Caco-2 (cell line): ENCODE measurements around the gene TCF7L2. TPM values are rescaled to one million over a fixed set of nuclear protein-coding genes. Genes with fewer than 3 reads are reported as not detected.

ENCODE experiments used
- BruUV-seq: library from RNA; stranded (reverse); fragments of 400-500 nt; replicated peaks from 2 replicates; lab custom pipeline; 2021; lab: Mats Ljungman, UMichigan
- CTCF ChIA-PET: fragments of 300-600 bp; sonication (Branson Sonifier 250); formaldehyde crosslinking; loops from one replicate; lab custom pipeline; 2022; ENCODE audit warnings: antibody characterized with exemption; lab: Charles Lee
- POLR2A ChIA-PET: fragments of 300-600 bp; sonication (Branson Sonifier 250); formaldehyde crosslinking; loops from one replicate; lab custom pipeline; 2022; ENCODE audit warnings: antibody characterized with exemption; lab: Charles Lee
- DNase-seq, 2 experiments: peaks; one replicate each; pipeline versions ENCODE4 v3.0.0 to v3.0.0-alpha.2; 2020 to 2022
- H3K27me3 ChIP-seq: replicated peaks from 2 replicates; pipeline ENCODE4 v1.6.0; 2011; ENCODE audit warnings: low read length; ENCODE audit not compliant: control insufficient read depth, insufficient read depth
- H3K36me3 ChIP-seq: 2 replicates; pipeline ENCODE4 v1.5.1; 2011; ENCODE audit warnings: low read length; ENCODE audit not compliant: control insufficient read depth, insufficient read depth
- H3K4me1 ChIP-seq: fragments of 250-450 bp; sonication (Bioruptor Pico); 2 replicates; pipeline ENCODE4 v1.5.1; 2020; ENCODE audit warnings: mild to moderate bottlenecking
- H3K4me3 ChIP-seq: 2 replicates; pipeline ENCODE4 v1.5.1; 2011; ENCODE audit warnings: low read depth, mild to moderate bottlenecking, control low read depth, low read length
- H3K9me3 ChIP-seq: fragments of 250-450 bp; sonication (Bioruptor Pico); 2 replicates; pipeline ENCODE4 v1.5.1; 2020; ENCODE audit warnings: mild to moderate bottlenecking, moderate library complexity
- H3K27ac Mint-ChIP-seq: one replicate; pipeline ENCODE4 v1.8.0; 2022; ENCODE audit warnings: mixed read lengths; ENCODE audit not compliant: unreplicated experiment
- H3K27me3 Mint-ChIP-seq: one replicate; pipeline ENCODE4 v1.8.0; 2022; ENCODE audit warnings: mixed read lengths; ENCODE audit not compliant: insufficient read depth, unreplicated experiment
- H3K36me3 Mint-ChIP-seq: one replicate; pipeline ENCODE4 v1.8.0; 2022; ENCODE audit warnings: mild to moderate bottlenecking, mixed read lengths; ENCODE audit not compliant: insufficient read depth, unreplicated experiment
- H3K4me1 Mint-ChIP-seq: one replicate; pipeline ENCODE4 v1.8.0; 2022; ENCODE audit warnings: low read depth, mixed read lengths; ENCODE audit not compliant: unreplicated experiment
- H3K4me3 Mint-ChIP-seq: one replicate; pipeline ENCODE4 v1.8.0; 2022; ENCODE audit warnings: mild to moderate bottlenecking, moderate library complexity, mixed read lengths; ENCODE audit not compliant: unreplicated experiment
- H3K9me3 Mint-ChIP-seq: one replicate; pipeline ENCODE4 v1.8.0; 2022; ENCODE audit warnings: mixed read lengths; ENCODE audit not compliant: unreplicated experiment
- intact Hi-C: fragments of 100-400 bp; cut with micrococcal nuclease; formaldehyde crosslinking; loops from one replicate; pipeline ENCODE4 v1.10.0; 2022; ENCODE audit not compliant: unreplicated experiment
- total RNA-seq: library from RNA; stranded (reverse); gene quantifications from 2 replicates; pipeline ENCODE4 v1.2.3, GENCODE V29; 2022
- TF ChIP-seq, protein P1 (sequence below), 2 experiments: fragments of 200-600 bp in 1 of 2; IDR thresholded peaks; 1 replicate in 1 of 2; 2 replicates in 1 of 2; pipeline versions ENCODE4 v1.5.1 to v1.8.0; 2011 to 2022; ENCODE audit warnings: antibody characterized with exemption in 1 of 2, control low read depth in 1 of 2, inconsistent platforms in 1 of 2, low read depth in 1 of 2, low read length in 1 of 2, mild to moderate bottlenecking in 1 of 2, moderate library complexity in 1 of 2; ENCODE audit not compliant: insufficient read depth in 1 of 2, severe bottlenecking in 1 of 2, unreplicated experiment in 1 of 2

Gene TCF7L2
- total RNA-seq, 1 experiment from 2014 or later, result 45.4 TPM

DNA sequence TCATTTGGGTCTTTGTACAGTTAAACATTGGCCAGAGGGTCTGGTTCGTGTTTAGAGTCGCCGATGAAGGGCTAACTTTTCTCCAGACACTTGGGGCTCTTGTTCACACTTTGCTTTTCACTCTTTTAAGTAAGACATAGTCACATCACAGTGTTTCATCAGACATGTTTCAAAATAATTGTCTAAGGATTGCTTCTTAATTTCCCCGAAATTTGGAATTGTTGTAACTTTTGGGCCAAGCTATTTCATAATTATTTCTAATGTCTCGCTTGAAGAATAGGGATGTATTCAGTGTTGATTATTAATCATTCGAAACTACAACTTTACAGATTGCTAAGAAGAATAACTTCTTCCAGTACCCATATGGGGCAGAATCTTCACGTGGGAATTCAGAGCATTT is 92.8 kb downstream of the TCF7L2 start:
- Mint-ChIP-seq H3K27ac (no peak overlapping the region), H3K9me3 (no peaks in the 10 kb centered on the region), H3K36me3 (peaks cover 32% of the 10 kb centered on the region), H3K4me1 (peaks cover 7% of the 10 kb centered on the region), H3K27me3 (no peaks in the 10 kb centered on the region), H3K4me3 (no peak overlapping the region)
- Histone ChIP-seq H3K27me3 (no peaks in the 10 kb centered on the region), H3K9me3 (no peaks in the 10 kb centered on the region), H3K4me3 (no peak overlapping the region), H3K4me1 (peaks cover 5% of the 10 kb centered on the region; the same call in 1 of the 2 replicates), H3K36me3 (no peaks in the 10 kb centered on the region; the same call in none of the 2 replicates)
- CTCF ChIA-PET, result no interaction called here
- BruUV-seq, result no TSS peak
- POLR2A ChIA-PET, result no interaction called here
- TF ChIP-seq, protein P1, sequence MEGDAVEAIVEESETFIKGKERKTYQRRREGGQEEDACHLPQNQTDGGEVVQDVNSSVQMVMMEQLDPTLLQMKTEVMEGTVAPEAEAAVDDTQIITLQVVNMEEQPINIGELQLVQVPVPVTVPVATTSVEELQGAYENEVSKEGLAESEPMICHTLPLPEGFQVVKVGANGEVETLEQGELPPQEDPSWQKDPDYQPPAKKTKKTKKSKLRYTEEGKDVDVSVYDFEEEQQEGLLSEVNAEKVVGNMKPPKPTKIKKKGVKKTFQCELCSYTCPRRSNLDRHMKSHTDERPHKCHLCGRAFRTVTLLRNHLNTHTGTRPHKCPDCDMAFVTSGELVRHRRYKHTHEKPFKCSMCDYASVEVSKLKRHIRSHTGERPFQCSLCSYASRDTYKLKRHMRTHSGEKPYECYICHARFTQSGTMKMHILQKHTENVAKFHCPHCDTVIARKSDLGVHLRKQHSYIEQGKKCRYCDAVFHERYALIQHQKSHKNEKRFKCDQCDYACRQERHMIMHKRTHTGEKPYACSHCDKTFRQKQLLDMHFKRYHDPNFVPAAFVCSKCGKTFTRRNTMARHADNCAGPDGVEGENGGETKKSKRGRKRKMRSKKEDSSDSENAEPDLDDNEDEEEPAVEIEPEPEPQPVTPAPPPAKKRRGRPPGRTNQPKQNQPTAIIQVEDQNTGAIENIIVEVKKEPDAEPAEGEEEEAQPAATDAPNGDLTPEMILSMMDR (IDR thresholded peaks at IDR 0.05; ENCODE audit: insufficient read depth in 1 of 2, low read depth in 1 of 2, low read length in 1 of 2, severe bottlenecking in 1 of 2, unreplicated experiment in 1 of 2), result no peak
- intact Hi-C loops, result no loop called here
- DNase-seq, result no peak

DNA sequence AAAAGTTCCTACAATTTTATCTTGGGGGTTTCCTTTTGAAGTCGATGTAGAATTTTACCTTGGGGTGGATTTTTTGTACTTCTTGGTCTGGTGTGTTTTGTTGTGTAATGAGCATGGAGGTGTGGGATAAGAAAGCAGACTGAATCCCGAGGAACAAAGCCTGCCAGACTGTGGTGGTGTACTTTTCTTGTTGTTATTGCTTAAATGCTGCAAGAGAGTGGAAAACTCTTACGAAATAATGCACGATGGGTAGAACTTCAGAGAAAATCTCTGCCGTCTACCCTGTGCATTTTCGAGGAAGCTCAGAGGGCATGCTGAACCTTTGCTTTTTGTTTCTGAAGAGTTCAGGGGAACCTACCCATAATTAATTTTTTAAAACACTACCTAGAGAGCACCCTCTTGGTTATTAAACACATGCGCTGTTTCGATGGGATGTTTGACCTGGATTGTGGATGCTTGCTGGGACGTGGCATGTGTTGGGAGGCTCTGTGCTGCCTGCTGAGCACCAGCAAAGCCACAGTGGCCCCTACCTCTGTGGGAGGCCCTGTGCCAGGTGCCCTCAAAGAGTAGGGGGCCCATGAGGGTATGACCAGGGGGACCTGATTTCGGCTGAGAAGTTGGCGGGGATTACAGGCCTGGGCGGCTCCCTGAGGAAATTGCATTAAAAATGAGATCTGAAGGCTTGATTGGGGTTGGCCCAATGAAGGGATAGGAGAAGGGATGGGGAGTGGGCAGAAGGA is 94.1 kb downstream of the TCF7L2 start:
- H3K27ac Mint-ChIP-seq, result no peak overlapping the region

GRCh38 chr10:113045147-113046055 is 95.4 kb downstream of the TCF7L2 start:
- ChIA-PET POLR2A (no interaction called here), CTCF (no interaction called here)
- Histone ChIP-seq H3K4me1 (peaks cover 12% of the 10 kb centered on the region; the same call in 1 of the 2 replicates), H3K36me3 (peaks cover 1% of the 10 kb centered on the region), H3K27me3 (no peaks in the 10 kb centered on the region), H3K4me3 (no peak overlapping the region), H3K9me3 (no peaks in the 10 kb centered on the region)
- H3K36me3 Mint-ChIP-seq, result peaks cover 33% of the 10 kb centered on the region
- H3K27me3 Mint-ChIP-seq, result no peaks in the 10 kb centered on the region
- H3K4me1 Mint-ChIP-seq, result peaks cover 7% of the 10 kb centered on the region
- H3K4me3 Mint-ChIP-seq, result no peak overlapping the region
- no peaks in the 10 kb centered on the region for H3K9me3 Mint-ChIP-seq
- BruUV-seq, result no TSS peak
- no peak overlapping the region for H3K27ac Mint-ChIP-seq
- no peak for DNase-seq
- TF ChIP-seq, protein P1 (IDR thresholded peaks at IDR 0.05; ENCODE audit: insufficient read depth in 1 of 2, low read depth in 1 of 2, low read length in 1 of 2, severe bottlenecking in 1 of 2, unreplicated experiment in 1 of 2), result no peak
- intact Hi-C loops, result no loop called here

More for the DNA sequence above, 94.1 kb downstream of the TCF7L2 start:
- Histone ChIP-seq H3K4me3 (no peak overlapping the region), H3K36me3 (no peaks in the 10 kb centered on the region; the same call in none of the 2 replicates), H3K4me1 (peaks cover 12% of the 10 kb centered on the region; the same call in 1 of the 2 replicates), H3K9me3 (no peaks in the 10 kb centered on the region), H3K27me3 (no peaks in the 10 kb centered on the region)
- TF ChIP-seq, protein P1 (IDR thresholded peaks at IDR 0.05; ENCODE audit: insufficient read depth in 1 of 2, low read depth in 1 of 2, low read length in 1 of 2, severe bottlenecking in 1 of 2, unreplicated experiment in 1 of 2), result no peak
- peaks cover 28% of the 10 kb centered on the region for H3K36me3 Mint-ChIP-seq
- no peak overlapping the region for H3K4me3 Mint-ChIP-seq
- POLR2A ChIA-PET, result no interaction called here
- no peaks in the 10 kb centered on the region for H3K9me3 Mint-ChIP-seq
- no peak for DNase-seq
- intact Hi-C loops, result no loop called here
- BruUV-seq, result no TSS peak
- CTCF ChIA-PET, result no interaction called here
- peaks cover 7% of the 10 kb centered on the region for H3K4me1 Mint-ChIP-seq
- H3K27me3 Mint-ChIP-seq, result no peaks in the 10 kb centered on the region
